ENCODE results near the gene ACTG2. TPM values are rescaled to one million over a fixed set of nuclear protein-coding genes. Genes with fewer than 3 reads are reported as not detected.
A peak's percentile ranks its signal among the peaks of the same experiment; 100 is the strongest.
"Not testable (repeated sequence)": the region's sequence is repeated elsewhere in the genome, so short reads cannot be mapped to it uniquely, and the experiment has no call there.

Gene ACTG2
- total and polyA plus RNA-seq, 12 donors, result 0.52 to 94.0 (median 2.9) TPM

DNA sequence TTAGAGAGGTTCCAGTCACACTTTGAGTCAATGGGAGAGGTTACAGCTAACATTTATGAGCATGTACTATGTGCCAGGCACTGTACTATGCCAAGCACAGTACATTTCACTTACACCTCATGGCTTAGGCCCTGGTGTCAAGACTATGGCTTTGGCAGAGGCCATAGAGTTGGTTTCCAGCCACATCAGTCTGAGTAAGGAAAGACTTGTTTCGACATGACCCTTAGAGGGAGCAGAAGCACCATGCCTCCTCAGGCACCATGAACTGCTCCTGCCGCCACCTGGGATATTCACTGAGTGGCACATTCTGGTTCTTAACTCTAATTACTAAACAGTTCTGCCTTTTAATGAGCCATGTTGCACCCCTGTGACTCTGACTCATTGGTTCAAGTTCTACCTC, 46.6 kb downstream of the ACTG2 start:
- no peaks in the 10 kb centered on the region for H3K27me3 ChIP-seq
- no peak overlapping the region for H3K27ac ChIP-seq
- intact Hi-C loops (cut with DNase I), result no loop called here
- DNase-seq, result peak in 2 of 7 donors; percentile 21 to 22
- H3K36me3 ChIP-seq (replicated peaks in 1 of 2), result peaks cover 0 to 6% of the 10 kb centered on the region in 2 donors
- 86 to 100% (median 92%) methylated on average over 1 to 2 of the region's 2 CpGs for WGBS, 4 donors
- TF ChIP-seq POLR2A (IDR thresholded peaks at IDR 0.05), result no peak
- TF ChIP-seq, protein P1, sequence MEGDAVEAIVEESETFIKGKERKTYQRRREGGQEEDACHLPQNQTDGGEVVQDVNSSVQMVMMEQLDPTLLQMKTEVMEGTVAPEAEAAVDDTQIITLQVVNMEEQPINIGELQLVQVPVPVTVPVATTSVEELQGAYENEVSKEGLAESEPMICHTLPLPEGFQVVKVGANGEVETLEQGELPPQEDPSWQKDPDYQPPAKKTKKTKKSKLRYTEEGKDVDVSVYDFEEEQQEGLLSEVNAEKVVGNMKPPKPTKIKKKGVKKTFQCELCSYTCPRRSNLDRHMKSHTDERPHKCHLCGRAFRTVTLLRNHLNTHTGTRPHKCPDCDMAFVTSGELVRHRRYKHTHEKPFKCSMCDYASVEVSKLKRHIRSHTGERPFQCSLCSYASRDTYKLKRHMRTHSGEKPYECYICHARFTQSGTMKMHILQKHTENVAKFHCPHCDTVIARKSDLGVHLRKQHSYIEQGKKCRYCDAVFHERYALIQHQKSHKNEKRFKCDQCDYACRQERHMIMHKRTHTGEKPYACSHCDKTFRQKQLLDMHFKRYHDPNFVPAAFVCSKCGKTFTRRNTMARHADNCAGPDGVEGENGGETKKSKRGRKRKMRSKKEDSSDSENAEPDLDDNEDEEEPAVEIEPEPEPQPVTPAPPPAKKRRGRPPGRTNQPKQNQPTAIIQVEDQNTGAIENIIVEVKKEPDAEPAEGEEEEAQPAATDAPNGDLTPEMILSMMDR (IDR thresholded peaks at IDR 0.05), result no peak
- no peak overlapping the region for H3K4me3 ChIP-seq
- H3K9me3 ChIP-seq (replicated peaks in 1 of 3), result no peaks in the 10 kb centered on the region
- peaks cover 0 to 16% of the 10 kb centered on the region in 2 donors for H3K4me1 ChIP-seq (replicated peaks in 1 of 2)

DNA sequence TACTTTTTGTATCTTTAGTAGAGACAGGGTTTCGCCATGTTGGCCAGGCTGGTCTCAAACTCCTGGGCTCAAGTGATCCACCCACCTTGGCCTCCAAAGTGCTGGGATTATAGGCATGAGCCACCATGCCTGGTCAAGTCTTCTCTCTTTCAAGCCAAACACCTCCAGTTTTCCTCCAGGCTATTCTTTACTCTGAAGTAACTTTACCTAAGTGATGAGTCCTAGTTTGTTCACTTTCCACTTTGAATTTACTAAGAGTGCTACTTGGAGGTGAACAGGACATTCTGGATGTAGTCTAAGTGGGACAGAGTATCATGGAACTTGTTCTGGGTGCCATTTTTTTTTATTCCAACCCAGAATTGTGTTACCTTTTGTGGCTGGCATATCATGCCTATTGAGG, 47.3 kb downstream of the ACTG2 start:
- intact Hi-C loops (cut with DNase I); H3K27ac ChIP-seq; DNase-seq; H3K27me3 ChIP-seq; H3K36me3 ChIP-seq (replicated peaks in 1 of 2); H3K4me3 ChIP-seq; H3K9me3 ChIP-seq (replicated peaks in 1 of 3): not testable (repeated sequence)
- whole genome bisulfite sequencing, 4 donors, result 93 to 100% (median 100%) methylated on average over 1 of the region's 1 CpG
- peaks cover 0 to 16% of the 10 kb centered on the region in 2 donors for H3K4me1 ChIP-seq (replicated peaks in 1 of 2)

DNA sequence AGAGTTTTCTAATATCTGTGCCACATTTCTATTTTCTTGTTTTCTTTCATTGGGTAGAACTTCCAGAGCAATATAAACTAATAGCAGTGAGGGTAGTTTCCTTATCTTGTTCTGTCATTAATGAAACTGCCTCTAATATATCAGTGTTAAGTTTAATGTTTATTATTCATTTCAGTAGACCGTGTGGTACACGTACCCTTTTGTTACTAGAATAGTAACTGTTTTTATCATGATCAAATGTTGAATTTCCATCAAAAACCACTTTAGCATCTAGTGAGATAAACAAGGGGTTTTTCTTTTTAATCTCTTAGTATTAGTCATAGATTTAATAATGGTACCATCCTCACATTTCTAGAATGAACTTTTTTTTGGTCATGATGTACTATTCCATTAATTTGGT, 49.9 kb downstream of the ACTG2 start:
- no peaks in the 10 kb centered on the region for H3K27me3 ChIP-seq
- no peak for DNase-seq
- H3K36me3 ChIP-seq (replicated peaks in 1 of 2), result peaks cover 0 to 20% of the 10 kb centered on the region in 2 donors
- no peak for TF ChIP-seq POLR2A (IDR thresholded peaks at IDR 0.05)
- TF ChIP-seq, protein P1 (IDR thresholded peaks at IDR 0.05), result no peak
- no peaks in the 10 kb centered on the region for H3K9me3 ChIP-seq (replicated peaks in 1 of 3)
- 38 to 73% (median 65%) methylated on average over 2 of the region's 2 CpGs for WGBS, 4 donors
- no peak overlapping the region for H3K27ac ChIP-seq
- no peak overlapping the region for H3K4me3 ChIP-seq
- H3K4me1 ChIP-seq (replicated peaks in 1 of 2), result peaks cover 0 to 9% of the 10 kb centered on the region in 2 donors
- intact Hi-C loops (cut with DNase I), result no loop called here

DNA sequence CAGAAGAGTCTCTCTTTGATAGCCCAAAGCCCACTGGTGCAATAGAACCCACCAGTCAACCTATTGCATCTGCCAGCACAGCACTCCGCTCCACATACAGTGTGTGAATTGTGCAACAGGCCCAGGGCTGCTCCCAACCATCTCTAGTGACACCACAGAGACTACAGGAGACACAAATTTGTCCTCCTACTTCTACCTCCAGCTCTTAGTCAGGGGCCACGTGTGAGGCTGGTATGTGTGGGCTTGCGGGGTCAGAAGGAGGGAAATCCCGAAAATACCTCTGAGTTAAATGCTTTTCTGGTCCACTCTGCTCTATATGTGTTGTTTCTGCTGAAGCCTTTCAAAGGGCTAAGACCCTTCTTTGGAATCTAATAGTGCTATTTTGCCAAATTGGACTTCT, 51.9 kb downstream of the ACTG2 start:
- TF ChIP-seq, protein P1 (IDR thresholded peaks at IDR 0.05), result no peak
- TF ChIP-seq POLR2A (IDR thresholded peaks at IDR 0.05), result no peak
- Histone ChIP-seq H3K9me3 (replicated peaks in 1 of 3) (no peaks in the 10 kb centered on the region), H3K36me3 (replicated peaks in 1 of 2) (peaks cover 0 to 34% of the 10 kb centered on the region in 2 donors), H3K4me3 (no peak overlapping the region), H3K27ac (no peak overlapping the region), H3K4me1 (replicated peaks in 1 of 2) (no peaks in the 10 kb centered on the region), H3K27me3 (no peaks in the 10 kb centered on the region)
- no peak for DNase-seq
- intact Hi-C loops (cut with DNase I), result no loop called here
- WGBS, 4 donors, result 88 to 97% (median 91%) methylated on average over 4 of the region's 4 CpGs

DNA sequence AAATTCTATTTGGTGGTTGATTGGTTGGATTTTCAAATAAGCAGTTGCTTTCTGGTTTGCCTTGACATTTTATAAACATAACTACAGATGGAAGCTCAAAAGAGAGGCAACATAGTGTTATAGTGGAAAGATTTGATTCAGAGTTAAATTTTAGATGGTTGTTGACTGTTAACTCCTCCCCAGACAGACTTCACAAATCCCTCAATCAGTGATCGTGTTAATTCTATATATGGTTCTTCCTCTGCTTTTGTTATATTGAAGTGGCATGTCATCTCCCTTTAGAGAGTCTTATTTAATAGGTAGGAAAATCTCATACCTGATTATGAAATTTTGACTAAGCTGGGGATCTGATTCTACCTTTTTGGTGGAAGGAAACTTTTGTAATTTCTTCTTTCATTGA, 53.4 kb downstream of the ACTG2 start:
- H3K9me3 ChIP-seq (replicated peaks in 1 of 3), result no peaks in the 10 kb centered on the region
- TF ChIP-seq, protein P1 (IDR thresholded peaks at IDR 0.05), result no peak
- no peak for TF ChIP-seq POLR2A (IDR thresholded peaks at IDR 0.05)
- no peaks in the 10 kb centered on the region for H3K4me1 ChIP-seq (replicated peaks in 1 of 2)
- no peak overlapping the region for H3K4me3 ChIP-seq
- intact Hi-C loops (cut with DNase I), result no loop called here
- no peak for DNase-seq
- peaks cover 0 to 43% of the 10 kb centered on the region in 2 donors for H3K36me3 ChIP-seq (replicated peaks in 1 of 2)
- whole genome bisulfite sequencing, 4 donors, result 71 to 88% (median 75%) methylated on average over 1 of the region's 1 CpG
- no peak overlapping the region for H3K27ac ChIP-seq
- no peaks in the 10 kb centered on the region for H3K27me3 ChIP-seq

Data from adrenal gland (tissue), 12 donors.